ENCODE measurements around the gene TIMM8A. TPM values are rescaled to one million over a fixed set of nuclear protein-coding genes. Genes with fewer than 3 reads are reported as not detected.

TIMM8A gene
- polyA plus RNA-seq, 3 donors = 1.9 to 2.5 (median 2.4) TPM

- Histone ChIP-seq H3K27ac (ENCODE audit: low read depth in 1 of 2, low read length in 2 of 2) (no peak overlapping the region), H3K36me3 (replicated peaks in 1 of 2; ENCODE audit: control insufficient read depth in 1 of 2, insufficient read depth in 2 of 2, low read length in 2 of 2) (peaks cover 69 to 89% of the 10 kb centered on the region in 2 donors), H3K27me3 (ENCODE audit: control insufficient read depth in 2 of 2, insufficient read depth in 2 of 2, low read length in 2 of 2) (no peaks in the 10 kb centered on the region), H3K79me2 (ENCODE audit: insufficient read depth, low read length) (no peaks in the 10 kb centered on the region), H3K9me3 (replicated peaks in 1 of 2; ENCODE audit: control insufficient read depth in 1 of 2, insufficient read depth in 1 of 2, low read length in 2 of 2) (no peaks in the 10 kb centered on the region), H3K4me1 (ENCODE audit: control insufficient read depth in 1 of 2, insufficient read depth in 2 of 2, low read length in 2 of 2) (no peaks in the 10 kb centered on the region), H3K4me2 (replicated peaks; ENCODE audit: extremely low read depth, low read length, poor library complexity, severe bottlenecking) (no peak overlapping the region), H2AFZ (ENCODE audit: insufficient read depth, low read depth, low read length, poor library complexity, severe bottlenecking) (no peak overlapping the region), H4K20me1 (ENCODE audit: insufficient read depth, low read length) (no peaks in the 10 kb centered on the region), H3K4me3 (replicated peaks in 1 of 3; ENCODE audit: low read depth in 2 of 3, low read length in 3 of 3) (no peak overlapping the region), H3K9ac (ENCODE audit: insufficient read depth, low read length, poor library complexity, severe bottlenecking) (no peak overlapping the region)
- Mint-ChIP-seq H3K9me3 (no peaks in the 10 kb centered on the region), H3K4me1 (no peaks in the 10 kb centered on the region), H3K27ac (no peak overlapping the region), H3K36me3 (peaks cover 62 to 81% of the 10 kb centered on the region in 2 donors), H3K27me3 (ENCODE audit: low read depth in 3 of 3) (peaks cover 0 to 1% (median 0%) of the 10 kb centered on the region in 3 donors), H3K4me3 (no peak overlapping the region)
- WGBS (ENCODE audit: insufficient coverage) = no CpG with 5 or more reads among the region's 3 CpGs
- intact Hi-C loops (cut with micrococcal nuclease) = no loop called here
- DNase-seq = no peak
- TF ChIP-seq, protein P1, sequence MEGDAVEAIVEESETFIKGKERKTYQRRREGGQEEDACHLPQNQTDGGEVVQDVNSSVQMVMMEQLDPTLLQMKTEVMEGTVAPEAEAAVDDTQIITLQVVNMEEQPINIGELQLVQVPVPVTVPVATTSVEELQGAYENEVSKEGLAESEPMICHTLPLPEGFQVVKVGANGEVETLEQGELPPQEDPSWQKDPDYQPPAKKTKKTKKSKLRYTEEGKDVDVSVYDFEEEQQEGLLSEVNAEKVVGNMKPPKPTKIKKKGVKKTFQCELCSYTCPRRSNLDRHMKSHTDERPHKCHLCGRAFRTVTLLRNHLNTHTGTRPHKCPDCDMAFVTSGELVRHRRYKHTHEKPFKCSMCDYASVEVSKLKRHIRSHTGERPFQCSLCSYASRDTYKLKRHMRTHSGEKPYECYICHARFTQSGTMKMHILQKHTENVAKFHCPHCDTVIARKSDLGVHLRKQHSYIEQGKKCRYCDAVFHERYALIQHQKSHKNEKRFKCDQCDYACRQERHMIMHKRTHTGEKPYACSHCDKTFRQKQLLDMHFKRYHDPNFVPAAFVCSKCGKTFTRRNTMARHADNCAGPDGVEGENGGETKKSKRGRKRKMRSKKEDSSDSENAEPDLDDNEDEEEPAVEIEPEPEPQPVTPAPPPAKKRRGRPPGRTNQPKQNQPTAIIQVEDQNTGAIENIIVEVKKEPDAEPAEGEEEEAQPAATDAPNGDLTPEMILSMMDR (IDR thresholded peaks at IDR 0.05) = no peak
Measured at GRCh38 chrX:101362116-101362515, 13.6 kb upstream of the TIMM8A start.

- H3K9me3 Mint-ChIP-seq = no peaks in the 10 kb centered on the region
- Histone ChIP-seq H2AFZ (ENCODE audit: insufficient read depth, low read depth, low read length, poor library complexity, severe bottlenecking) (no peak overlapping the region), H3K4me2 (replicated peaks; ENCODE audit: extremely low read depth, low read length, poor library complexity, severe bottlenecking) (no peak overlapping the region), H3K4me1 (ENCODE audit: control insufficient read depth in 1 of 2, insufficient read depth in 2 of 2, low read length in 2 of 2) (no peaks in the 10 kb centered on the region), H3K9me3 (replicated peaks in 1 of 2; ENCODE audit: control insufficient read depth in 1 of 2, insufficient read depth in 1 of 2, low read length in 2 of 2) (no peaks in the 10 kb centered on the region), H3K9ac (ENCODE audit: insufficient read depth, low read length, poor library complexity, severe bottlenecking) (no peak overlapping the region), H3K4me3 (replicated peaks in 1 of 3; ENCODE audit: low read depth in 2 of 3, low read length in 3 of 3) (no peak overlapping the region), H3K36me3 (replicated peaks in 1 of 2; ENCODE audit: control insufficient read depth in 1 of 2, insufficient read depth in 2 of 2, low read length in 2 of 2) (peaks cover 75 to 92% of the 10 kb centered on the region in 2 donors), H3K27me3 (ENCODE audit: control insufficient read depth in 2 of 2, insufficient read depth in 2 of 2, low read length in 2 of 2) (no peaks in the 10 kb centered on the region), H3K27ac (ENCODE audit: low read depth in 1 of 2, low read length in 2 of 2) (no peak overlapping the region), H4K20me1 (ENCODE audit: insufficient read depth, low read length) (no peaks in the 10 kb centered on the region), H3K79me2 (ENCODE audit: insufficient read depth, low read length) (no peaks in the 10 kb centered on the region)
- intact Hi-C loops (cut with micrococcal nuclease) = no loop called here
- DNase-seq = no peak
- WGBS (ENCODE audit: insufficient coverage) = 88% methylated on average over 1 of the region's 7 CpGs
- H3K27me3 Mint-ChIP-seq (ENCODE audit: low read depth in 3 of 3) = peaks cover 0 to 1% (median 0%) of the 10 kb centered on the region in 3 donors
- peak overlapping the region in 1 of 7 donors; percentile 49 for H3K27ac Mint-ChIP-seq
- TF ChIP-seq, protein P1 (IDR thresholded peaks at IDR 0.05) = no peak
- H3K36me3 Mint-ChIP-seq = peaks cover 77 to 87% of the 10 kb centered on the region in 2 donors
- H3K4me3 Mint-ChIP-seq = no peak overlapping the region
- no peaks in the 10 kb centered on the region for H3K4me1 Mint-ChIP-seq
Measured at GRCh38 chrX:101360390-101360789, 11.8 kb upstream of the TIMM8A start.

All from CD14-positive monocyte (primary cell).